Measurements from ENCODE around the gene PON2.

PON2 gene

GRCh38 chr7:95479992-95480624, 45.3 kb upstream of the PON2 start:
- H3K18ac ChIP-seq (ENCODE audit: low read length) = no peak overlapping the region
- H3K79me1 ChIP-seq (ENCODE audit: low read depth, low read length) = no peaks in the 10 kb centered on the region
- no peak overlapping the region for H2BK120ac ChIP-seq (ENCODE audit: low read depth, low read length)
- no peaks in the 10 kb centered on the region for H3K27me3 ChIP-seq (ENCODE audit: control insufficient read depth in 3 of 3, insufficient read depth in 3 of 3, low read depth in 1 of 3, low read length in 3 of 3)
- H2BK12ac ChIP-seq (ENCODE audit: low read length) = no peak overlapping the region
- no peak overlapping the region for H4K91ac ChIP-seq (ENCODE audit: low read depth, low read length, poor library complexity)
- no peak overlapping the region for H2AK5ac ChIP-seq (ENCODE audit: low read depth, low read length)
- H3K4me3 ChIP-seq (ENCODE audit: low read length in 2 of 2) = no peak overlapping the region
- H3K4me1 ChIP-seq (ENCODE audit: control insufficient read depth in 2 of 2, insufficient read depth in 1 of 2, low read depth in 1 of 2, low read length in 2 of 2) = peaks cover 6 to 24% of the 10 kb centered on the region in 2 donors
- no peak overlapping the region for H3K23ac ChIP-seq (ENCODE audit: low read depth, low read length, poor library complexity)
- H3K9ac ChIP-seq (ENCODE audit: low read depth, low read length, poor library complexity) = no peak overlapping the region
- H2BK15ac ChIP-seq (ENCODE audit: low read length) = no peak overlapping the region
- no peak overlapping the region for H3K14ac ChIP-seq (ENCODE audit: low read length)
- H3K4ac ChIP-seq (ENCODE audit: low read length) = no peak overlapping the region
- H2BK5ac ChIP-seq (ENCODE audit: low read length) = no peak overlapping the region
- H3K27ac ChIP-seq (replicated peaks; ENCODE audit: low read length) = no peak overlapping the region
- H3K9me3 ChIP-seq (replicated peaks in 1 of 2; ENCODE audit: control insufficient read depth in 2 of 2, insufficient read depth in 1 of 2, low read depth in 1 of 2, low read length in 2 of 2) = peaks cover 4 to 9% of the 10 kb centered on the region in 2 donors
- no peak for DNase-seq (ENCODE audit: low spot score)
- no peaks in the 10 kb centered on the region for H3K36me3 ChIP-seq (replicated peaks in 1 of 2; ENCODE audit: control insufficient read depth in 2 of 2, insufficient read depth in 2 of 2, low read length in 2 of 2)
- H4K8ac ChIP-seq (ENCODE audit: low read depth, low read length) = no peak overlapping the region
- peak overlapping the region; percentile 9 for H2AFZ ChIP-seq (ENCODE audit: low read length)
- no peak overlapping the region for H3K4me2 ChIP-seq (ENCODE audit: insufficient read depth, low read length, poor library complexity, severe bottlenecking)

GRCh38 chr7:95478272-95479037, 43.6 kb upstream of the PON2 start:
- DNase-seq (ENCODE audit: low spot score) = no peak
- H3K4me3 ChIP-seq (ENCODE audit: low read length in 2 of 2) = peak overlapping the region in 1 of 2 donors; percentile 15
- WGBS, 2 donors (ENCODE audit: extremely low coverage in 2 of 2, insufficient read length in 2 of 2, insufficient replicate concordance in 1 of 2) = no CpG with 5 or more reads among the region's 18 CpGs

GRCh38 chr7:95476904-95477594, 42.2 kb upstream of the PON2 start:
- Histone ChIP-seq H3K4me1 (ENCODE audit: control insufficient read depth in 2 of 2, insufficient read depth in 1 of 2, low read depth in 1 of 2, low read length in 2 of 2) (peaks cover 12 to 44% of the 10 kb centered on the region in 2 donors), H3K27ac (replicated peaks; ENCODE audit: low read length) (no peak overlapping the region), H3K27me3 (ENCODE audit: control insufficient read depth in 3 of 3, insufficient read depth in 3 of 3, low read depth in 1 of 3, low read length in 3 of 3) (no peaks in the 10 kb centered on the region), H3K4ac (ENCODE audit: low read length) (no peak overlapping the region), H4K8ac (ENCODE audit: low read depth, low read length) (no peak overlapping the region), H3K4me2 (ENCODE audit: insufficient read depth, low read length, poor library complexity, severe bottlenecking) (no peak overlapping the region), H3K4me3 (ENCODE audit: low read length in 2 of 2) (no peak overlapping the region), H2AFZ (ENCODE audit: low read length) (peak overlapping the region; percentile 60), H3K36me3 (replicated peaks in 1 of 2; ENCODE audit: control insufficient read depth in 2 of 2, insufficient read depth in 2 of 2, low read length in 2 of 2) (no peaks in the 10 kb centered on the region), H4K91ac (ENCODE audit: low read depth, low read length, poor library complexity) (no peak overlapping the region), H3K18ac (ENCODE audit: low read length) (no peak overlapping the region), H2BK12ac (ENCODE audit: low read length) (no peak overlapping the region), H2BK15ac (ENCODE audit: low read length) (no peak overlapping the region), H3K79me1 (ENCODE audit: low read depth, low read length) (no peaks in the 10 kb centered on the region), H3K9ac (ENCODE audit: low read depth, low read length, poor library complexity) (no peak overlapping the region), H3K14ac (ENCODE audit: low read length) (no peak overlapping the region), H3K23ac (ENCODE audit: low read depth, low read length, poor library complexity) (no peak overlapping the region), H2BK120ac (ENCODE audit: low read depth, low read length) (no peak overlapping the region), H3K9me3 (replicated peaks in 1 of 2; ENCODE audit: control insufficient read depth in 2 of 2, insufficient read depth in 1 of 2, low read depth in 1 of 2, low read length in 2 of 2) (no peaks in the 10 kb centered on the region), H2BK5ac (ENCODE audit: low read length) (no peak overlapping the region), H2AK5ac (ENCODE audit: low read depth, low read length) (no peak overlapping the region)
- DNase-seq (ENCODE audit: low spot score) = peak; percentile 58
- WGBS, 2 donors (ENCODE audit: extremely low coverage in 2 of 2, insufficient read length in 2 of 2, insufficient replicate concordance in 1 of 2) = no CpG with 5 or more reads among the region's 11 CpGs

More at GRCh38 chr7:95478272-95479037, 43.6 kb upstream of the PON2 start:
- Histone ChIP-seq H2AFZ (ENCODE audit: low read length) (peak overlapping the region; percentile 77), H3K23ac (ENCODE audit: low read depth, low read length, poor library complexity) (no peak overlapping the region), H3K36me3 (replicated peaks in 1 of 2; ENCODE audit: control insufficient read depth in 2 of 2, insufficient read depth in 2 of 2, low read length in 2 of 2) (no peaks in the 10 kb centered on the region), H3K4me1 (ENCODE audit: control insufficient read depth in 2 of 2, insufficient read depth in 1 of 2, low read depth in 1 of 2, low read length in 2 of 2) (peaks cover 8 to 30% of the 10 kb centered on the region in 2 donors), H3K27me3 (ENCODE audit: control insufficient read depth in 3 of 3, insufficient read depth in 3 of 3, low read depth in 1 of 3, low read length in 3 of 3) (no peaks in the 10 kb centered on the region), H3K9ac (ENCODE audit: low read depth, low read length, poor library complexity) (no peak overlapping the region), H3K4ac (ENCODE audit: low read length) (no peak overlapping the region), H3K18ac (ENCODE audit: low read length) (no peak overlapping the region), H4K8ac (ENCODE audit: low read depth, low read length) (no peak overlapping the region), H3K9me3 (replicated peaks in 1 of 2; ENCODE audit: control insufficient read depth in 2 of 2, insufficient read depth in 1 of 2, low read depth in 1 of 2, low read length in 2 of 2) (peaks cover 4 to 9% of the 10 kb centered on the region in 2 donors), H2BK120ac (ENCODE audit: low read depth, low read length) (no peak overlapping the region), H3K4me2 (ENCODE audit: insufficient read depth, low read length, poor library complexity, severe bottlenecking) (no peak overlapping the region), H2BK12ac (ENCODE audit: low read length) (no peak overlapping the region), H3K79me1 (ENCODE audit: low read depth, low read length) (no peaks in the 10 kb centered on the region), H2BK5ac (ENCODE audit: low read length) (no peak overlapping the region), H2BK15ac (ENCODE audit: low read length) (no peak overlapping the region), H3K27ac (replicated peaks; ENCODE audit: low read length) (peak overlapping the region; percentile 55), H2AK5ac (ENCODE audit: low read depth, low read length) (no peak overlapping the region), H4K91ac (ENCODE audit: low read depth, low read length, poor library complexity) (no peak overlapping the region), H3K14ac (ENCODE audit: low read length) (no peak overlapping the region)
